ENCODE data around the gene DAB2IP.

DAB2IP gene

GRCh38 chr9:121685146-121685794, 33.8 kb downstream of the DAB2IP start:
- TF ChIP-seq CTCF (IDR thresholded peaks at IDR 0.05; ENCODE audit: borderline replicate concordance, control extremely low read depth, extremely low read depth, insufficient read depth, missing control alignments) = no peak
- no peak for DNase-seq (ENCODE audit: low spot score)
- in situ Hi-C loops (cut with MboI; ENCODE audit: low sequenced_read_pairs, unreplicated experiment) = no loop called here

GRCh38 chr9:121685795-121686377, 34.5 kb downstream of the DAB2IP start:
- in situ Hi-C loops (cut with MboI; ENCODE audit: low sequenced_read_pairs, unreplicated experiment) = no loop called here
- DNase-seq (ENCODE audit: low spot score) = no peak
- TF ChIP-seq CTCF (IDR thresholded peaks at IDR 0.05; ENCODE audit: borderline replicate concordance, control extremely low read depth, extremely low read depth, insufficient read depth, missing control alignments) = no peak

- in situ Hi-C loops (cut with MboI; ENCODE audit: low sequenced_read_pairs, unreplicated experiment) = no loop called here
Observed at GRCh38 chr9:121686930-121687541, 35.6 kb downstream of the DAB2IP start.

GRCh38 chr9:121688146-121688680, 36.8 kb downstream of the DAB2IP start:
- DNase-seq (ENCODE audit: low spot score) = no peak
- no peak for TF ChIP-seq CTCF (IDR thresholded peaks at IDR 0.05; ENCODE audit: borderline replicate concordance, control extremely low read depth, extremely low read depth, insufficient read depth, missing control alignments)
- in situ Hi-C loops (cut with MboI; ENCODE audit: low sequenced_read_pairs, unreplicated experiment) = no loop called here

More at GRCh38 chr9:121686930-121687541, 35.6 kb downstream of the DAB2IP start:
- DNase-seq (ENCODE audit: low spot score) = peak; percentile 88
- TF ChIP-seq CTCF (IDR thresholded peaks at IDR 0.05; ENCODE audit: borderline replicate concordance, control extremely low read depth, extremely low read depth, insufficient read depth, missing control alignments) = peak; percentile 79

GRCh38 chr9:121688681-121689080, 37.2 kb downstream of the DAB2IP start:
- TF ChIP-seq CTCF (IDR thresholded peaks at IDR 0.05; ENCODE audit: borderline replicate concordance, control extremely low read depth, extremely low read depth, insufficient read depth, missing control alignments) = no peak
- in situ Hi-C loops (cut with MboI; ENCODE audit: low sequenced_read_pairs, unreplicated experiment) = no loop called here
- no peak for DNase-seq (ENCODE audit: low spot score)

- no peak for TF ChIP-seq CTCF (IDR thresholded peaks at IDR 0.05; ENCODE audit: borderline replicate concordance, control extremely low read depth, extremely low read depth, insufficient read depth, missing control alignments)
- no peak for DNase-seq (ENCODE audit: low spot score)
- in situ Hi-C loops (cut with MboI; ENCODE audit: low sequenced_read_pairs, unreplicated experiment) = no loop called here
Observed at GRCh38 chr9:121689461-121690157, 38.2 kb downstream of the DAB2IP start.

Measured in GM13976 (cell line).